Thyroid gland (tissue), 4 donors: ENCODE measurements around the gene MRPL36.

Source experiments
- POLR2A ChIP-seq, 2 donors: fragments of 450-650 bp; IDR thresholded peaks; one replicate each; pipeline ENCODE4 v1.6.1; 2017; ENCODE audit warnings: antibody characterized with exemption in 2 of 2, mild to moderate bottlenecking in 2 of 2, moderate library complexity in 1 of 2
- TF ChIP-seq, protein P1 (sequence below), 6 experiments: fragments of 200-600 bp in 3 of 6; fragments of 450-650 bp in 3 of 6; sonication (generic) in 3 of 6; IDR thresholded peaks; one replicate each; pipeline ENCODE4 v1.5.1; 2016 to 2019; ENCODE audit warnings: antibody characterized with exemption in 6 of 6, mild to moderate bottlenecking in 2 of 6, inconsistent platforms in 1 of 6, moderate library complexity in 1 of 6

DNA sequence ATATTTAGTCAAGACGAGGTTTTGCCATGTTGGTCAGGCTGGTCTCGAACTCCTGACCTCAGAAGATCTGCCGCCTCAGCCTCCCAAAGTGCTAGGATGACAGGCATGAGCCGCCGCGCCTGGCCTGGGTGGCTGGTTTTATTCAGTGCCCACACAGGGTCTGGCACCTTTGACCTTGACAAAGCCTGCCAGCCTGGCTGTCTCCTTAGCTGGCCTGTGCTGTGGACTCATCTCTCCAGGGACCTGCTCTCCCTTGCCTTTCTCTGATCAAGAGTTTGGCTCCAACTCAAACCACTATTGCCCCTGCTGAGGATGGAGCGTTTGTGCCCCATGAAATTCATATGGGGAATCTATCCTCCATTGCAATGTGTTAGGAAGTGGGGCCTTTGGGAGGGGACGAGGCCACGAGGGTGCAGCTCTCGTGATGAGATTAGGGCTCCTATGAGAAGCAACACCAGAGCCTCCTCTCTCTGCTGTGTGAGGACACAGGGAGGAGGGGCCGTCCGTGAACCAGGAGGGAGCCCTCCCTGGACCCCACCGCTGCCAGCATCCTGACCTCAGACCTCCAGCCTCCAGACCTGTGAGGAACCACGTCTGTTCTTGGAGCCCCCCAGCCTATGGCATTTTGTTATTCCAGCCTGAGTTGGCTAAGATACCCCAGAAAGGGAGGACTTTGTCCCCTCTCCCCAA is 45.0 kb downstream of the MRPL36 start:
- no peak for TF ChIP-seq POLR2A (IDR thresholded peaks at IDR 0.05)
- TF ChIP-seq, protein P1, sequence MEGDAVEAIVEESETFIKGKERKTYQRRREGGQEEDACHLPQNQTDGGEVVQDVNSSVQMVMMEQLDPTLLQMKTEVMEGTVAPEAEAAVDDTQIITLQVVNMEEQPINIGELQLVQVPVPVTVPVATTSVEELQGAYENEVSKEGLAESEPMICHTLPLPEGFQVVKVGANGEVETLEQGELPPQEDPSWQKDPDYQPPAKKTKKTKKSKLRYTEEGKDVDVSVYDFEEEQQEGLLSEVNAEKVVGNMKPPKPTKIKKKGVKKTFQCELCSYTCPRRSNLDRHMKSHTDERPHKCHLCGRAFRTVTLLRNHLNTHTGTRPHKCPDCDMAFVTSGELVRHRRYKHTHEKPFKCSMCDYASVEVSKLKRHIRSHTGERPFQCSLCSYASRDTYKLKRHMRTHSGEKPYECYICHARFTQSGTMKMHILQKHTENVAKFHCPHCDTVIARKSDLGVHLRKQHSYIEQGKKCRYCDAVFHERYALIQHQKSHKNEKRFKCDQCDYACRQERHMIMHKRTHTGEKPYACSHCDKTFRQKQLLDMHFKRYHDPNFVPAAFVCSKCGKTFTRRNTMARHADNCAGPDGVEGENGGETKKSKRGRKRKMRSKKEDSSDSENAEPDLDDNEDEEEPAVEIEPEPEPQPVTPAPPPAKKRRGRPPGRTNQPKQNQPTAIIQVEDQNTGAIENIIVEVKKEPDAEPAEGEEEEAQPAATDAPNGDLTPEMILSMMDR (IDR thresholded peaks at IDR 0.05) = no peak
